HCT116 (cell line): Measurements from ENCODE around the gene SFXN1. TPM values are rescaled to one million over a fixed set of nuclear protein-coding genes. Genes with fewer than 3 reads are reported as not detected.

Experiments used
- ATAC-seq: fragments of 200-7000 bp; cut with Tn5 transposase; 2 replicates; pipeline ENCODE4 v1.9.1; 2020; ENCODE audit warnings: mild to moderate bottlenecking, moderate library complexity
- BruUV-seq: library from RNA; stranded (reverse); fragments of 400-500 nt; replicated peaks from 2 replicates; lab custom pipeline; 2021; lab: Mats Ljungman, UMichigan
- CTCF ChIA-PET: fragments of 300-600 bp; sonication (Branson Sonifier 250); formaldehyde crosslinking; loops from one replicate; lab custom pipeline; 2021; ENCODE audit warnings: antibody characterized with exemption; lab: Charles Lee
- POLR2A ChIA-PET: fragments of 300-600, 350-600 bp; sonication (Branson Sonifier 250); formaldehyde crosslinking; loops from one replicate; lab custom pipeline; 2021; ENCODE audit warnings: antibody characterized with exemption; lab: Charles Lee
- RAD21 ChIA-PET, 2 experiments: fragments of 300-600 bp; sonication (Branson Sonifier 250); formaldehyde crosslinking; loops; one replicate each; lab custom pipeline; 2023; ENCODE audit warnings: low total read pairs in 2 of 2; ENCODE audit not compliant: uncharacterized antibody in 2 of 2, unreplicated experiment in 2 of 2, low non-redundant PET in 1 of 2; lab: Charles Lee
- DNase-seq: peaks from one replicate; pipeline ENCODE4 v3.0.0-alpha.2; 2010; ENCODE audit warnings: low read depth, low spot score
- H2AFZ ChIP-seq: fragments of 200-600 bp; shearing (Covaris generic), sonication (generic); 2 replicates; pipeline ENCODE4 v1.6.1; 2017; ENCODE audit warnings: low read depth, mixed run types, mixed read lengths, antibody characterized with exemption, low read length; ENCODE audit not compliant: poor library complexity, severe bottlenecking
- H3K27ac ChIP-seq: 2 replicates; pipeline ENCODE4 v1.5.1; 2012; ENCODE audit warnings: low read depth, low read length
- H3K27me3 ChIP-seq: fragments of 200-600 bp; sonication (generic); 2 replicates; pipeline ENCODE4 v1.6.1; 2016; ENCODE audit warnings: mixed run types, low read length, mixed read lengths; ENCODE audit not compliant: insufficient read depth
- H3K36me3 ChIP-seq, 2 experiments: fragments of 200-500 bp in 1 of 2; fragments of 200-600 bp in 1 of 2; sonication (Bioruptor generic) in 1 of 2; sonication (generic) in 1 of 2; 2 replicates each; pipeline versions ENCODE4 v1.5.1 to v1.6.1; 2014 to 2016; ENCODE audit warnings: low read length in 2 of 2, inconsistent platforms in 1 of 2, mixed read lengths in 1 of 2, mixed run types in 1 of 2; ENCODE audit not compliant: insufficient read depth in 2 of 2, control insufficient read depth in 1 of 2
- H3K4me1 ChIP-seq, 2 experiments: fragments of 200-600 bp in 1 of 2; sonication (generic) in 1 of 2; 2 replicates each; pipeline versions ENCODE4 v1.5.1 to v1.6.1; 2012 to 2017; ENCODE audit warnings: low read length in 2 of 2, inconsistent platforms in 1 of 2, mild to moderate bottlenecking in 1 of 2, mixed read lengths in 1 of 2, mixed run types in 1 of 2, moderate library complexity in 1 of 2; ENCODE audit not compliant: insufficient read depth in 2 of 2, control insufficient read depth in 1 of 2
- H3K4me2 ChIP-seq: fragments of 200-600 bp; sonication (generic); 2 replicates; pipeline ENCODE4 v1.6.1; 2017; ENCODE audit warnings: mixed run types, low read length, mixed read lengths
- H3K4me3 ChIP-seq, 2 experiments: fragments of 200-600 bp in 1 of 2; sonication (generic) in 1 of 2; replicated peaks in 1 of 2; 2 replicates each; pipeline ENCODE4 v1.5.1; 2011 to 2016; ENCODE audit warnings: low read length in 2 of 2, control low read depth in 1 of 2, low read depth in 1 of 2, mild to moderate bottlenecking in 1 of 2, mixed read lengths in 1 of 2, mixed run types in 1 of 2
- H3K79me2 ChIP-seq: fragments of 200-600 bp; sonication (generic); 2 replicates; pipeline ENCODE4 v1.6.1; 2017; ENCODE audit warnings: mild to moderate bottlenecking, mixed run types, low read length, moderate library complexity, mixed read lengths; ENCODE audit not compliant: insufficient read depth
- H3K9ac ChIP-seq: fragments of 200-600 bp; sonication (generic); 2 replicates; pipeline ENCODE4 v1.6.1; 2016; ENCODE audit warnings: low read length, mixed read lengths
- H3K9me2 ChIP-seq: fragments of 200-600 bp; sonication (generic), shearing (Covaris generic); 2 replicates; pipeline ENCODE4 v1.6.1; 2017; ENCODE audit warnings: mixed run types, mild to moderate bottlenecking, moderate library complexity; ENCODE audit not compliant: insufficient read depth
- H3K9me3 ChIP-seq, 2 experiments: fragments of 200-500 bp in 1 of 2; fragments of 200-600 bp in 1 of 2; sonication (Bioruptor generic) in 1 of 2; sonication (generic) in 1 of 2; 2 replicates each; pipeline ENCODE4 v1.6.1; 2014 to 2017; ENCODE audit warnings: low read length in 2 of 2, mixed read lengths in 2 of 2, inconsistent platforms in 1 of 2, low read depth in 1 of 2, mild to moderate bottlenecking in 1 of 2, mixed run types in 1 of 2, moderate library complexity in 1 of 2; ENCODE audit not compliant: control insufficient read depth in 1 of 2, insufficient read depth in 1 of 2
- H4K20me1 ChIP-seq: fragments of 200-600 bp; sonication (generic), shearing (Covaris generic); 2 replicates; pipeline ENCODE4 v1.6.1; 2017; ENCODE audit warnings: mixed run types, mild to moderate bottlenecking, moderate library complexity; ENCODE audit not compliant: insufficient read depth
- CEBPB ChIP-seq: IDR thresholded peaks from 2 replicates; pipeline ENCODE4 v1.6.1; 2012; ENCODE audit warnings: low read depth
- EGR1 ChIP-seq: IDR thresholded peaks from 2 replicates; pipeline ENCODE4 v1.6.1; 2012; ENCODE audit warnings: low read depth
- ELF1 ChIP-seq: IDR thresholded peaks from 2 replicates; pipeline ENCODE4 v1.6.1; 2012; ENCODE audit warnings: low read depth, borderline replicate concordance
- EZH2phosphoT487 ChIP-seq: fragments of 200-600 bp; IDR thresholded peaks from 2 replicates; pipeline ENCODE4 v1.6.1; 2018; ENCODE audit warnings: antibody characterized with exemption, borderline replicate concordance
- FOSL1 ChIP-seq: IDR thresholded peaks from 2 replicates; pipeline ENCODE4 v1.6.1; 2012; ENCODE audit warnings: low read depth
- POLR2A ChIP-seq: IDR thresholded peaks from 2 replicates; pipeline ENCODE4 v1.7.0; 2011; ENCODE audit warnings: borderline replicate concordance; ENCODE audit not compliant: insufficient read depth, insufficient read length; ENCODE audit errors: extremely low read depth
- POLR2AphosphoS5 ChIP-seq: IDR thresholded peaks from 2 replicates; pipeline ENCODE4 v1.6.1; 2011; ENCODE audit warnings: mild to moderate bottlenecking, low read depth, low read length, moderate library complexity
- RAD21 ChIP-seq: IDR thresholded peaks from 2 replicates; pipeline ENCODE4 v1.6.1; 2012; ENCODE audit warnings: low read depth, mild to moderate bottlenecking
- REST ChIP-seq: IDR thresholded peaks from 2 replicates; pipeline ENCODE4 v1.6.1; 2012; ENCODE audit warnings: low read depth
- YY1 ChIP-seq: IDR thresholded peaks from 2 replicates; pipeline ENCODE4 v1.6.1; 2011; ENCODE audit warnings: low read length, low read depth, moderate library complexity, mild to moderate bottlenecking; ENCODE audit not compliant: insufficient replicate concordance; ENCODE audit errors: extremely low read depth
- ZBTB33 ChIP-seq: IDR thresholded peaks from 2 replicates; pipeline ENCODE4 v1.6.1; 2011; ENCODE audit warnings: mild to moderate bottlenecking, low read length, moderate library complexity; ENCODE audit not compliant: insufficient replicate concordance; ENCODE audit errors: extremely low read depth
- ZFX ChIP-seq: fragments of 450-650 bp; IDR thresholded peaks from 2 replicates; pipeline ENCODE4 v1.6.1; 2017
- ZNF274 ChIP-seq: fragments of 200-500 bp; sonication (Bioruptor generic); IDR thresholded peaks from 2 replicates; pipeline ENCODE4 v1.6.1; 2014; ENCODE audit warnings: mild to moderate bottlenecking, low read depth, low read length, inconsistent platforms
- intact Hi-C: fragments of 100-400 bp; cut with micrococcal nuclease; formaldehyde crosslinking; loops from 2 replicates; pipeline ENCODE4 v1.10.0; 2022
- total RNA-seq: library from RNA; stranded (reverse); gene quantifications from one replicate; pipeline ENCODE4 v1.2.1, GENCODE V29; 2021; ENCODE audit not compliant: unreplicated experiment

Gene SFXN1
- total RNA-seq, 1 experiment from 2014 or later, result 145 TPM

- RAD21 ChIA-PET, result no interaction called here
- intact Hi-C loops, result no loop called here
- ATAC-seq, result no peak
- Histone ChIP-seq H4K20me1 (peaks cover 8% of the 10 kb centered on the region; the same call in 1 of the 2 replicates), H3K9me3 (no peaks in the 10 kb centered on the region), H3K4me3 (no peak overlapping the region)
- no peak for TF ChIP-seq FOSL1
- no peak for TF ChIP-seq POLR2AphosphoS5
- no peak for TF ChIP-seq YY1
- TF ChIP-seq ELF1, result no peak
- no peak for TF ChIP-seq POLR2A
- no peak for TF ChIP-seq RAD21
- TF ChIP-seq ZFX, result no peak
- no peak for TF ChIP-seq ZBTB33
- no peak for TF ChIP-seq CEBPB
- TF ChIP-seq EZH2phosphoT487, result no peak
- no peak for TF ChIP-seq REST
- TF ChIP-seq EGR1, result no peak
- TF ChIP-seq ZNF274, result no peak
- TF ChIP-seq, all 23 proteins: peak for 0
- no peak for DNase-seq
- Histone ChIP-seq H3K79me2 (peaks cover 40% of the 10 kb centered on the region), H3K4me1 (peaks cover 7 to 14% of the 10 kb centered on the region in 2 experiments; a peak in 3 of 4 replicates), H3K9me2 (no peaks in the 10 kb centered on the region), H3K27me3 (no peaks in the 10 kb centered on the region), H3K27ac (no peak overlapping the region), H3K9ac (no peak overlapping the region), H2AFZ (peak overlapping the region; percentile 89), H3K4me2 (peak overlapping the region; percentile 86), H3K36me3 (peaks cover 3 to 11% of the 10 kb centered on the region in 2 experiments; a peak in 2 of 4 replicates)
- CTCF ChIA-PET, result interaction anchor here (1.2 kb wide), 2 partner anchors 13 kb away, joined by 4 to 8 read pairs; no protein-coding TSS in a partner anchor
- POLR2A ChIA-PET, result no interaction called here
- BruUV-seq, result no TSS peak
Observed at GRCh38 chr5:175477440-175477839, 920 bp upstream of the SFXN1 start.
